OCI-LY3 (cell line): ENCODE measurements around the gene SPOCD1.

Experiments
- CTCF ChIP-seq: fragments of 200-600, 300-600 bp; sonication (generic); IDR thresholded peaks from 2 replicates; pipeline ENCODE4 v1.5.1; 2014; ENCODE audit warnings: antibody characterized with exemption, low read length, low read depth
- EZH2phosphoT487 ChIP-seq: fragments of 200-600 bp; shearing (Covaris generic); IDR thresholded peaks from 2 replicates; pipeline ENCODE4 v1.6.1; 2018; ENCODE audit warnings: antibody characterized with exemption, mixed run types, low read depth

GRCh38 chr1:31849653-31850052 lies 33.8 kb upstream of the SPOCD1 start:
- TF ChIP-seq CTCF (no peak), EZH2phosphoT487 (no peak)
